H54 (cell line): Measurements from ENCODE around the gene MRGPRF.

Source experiments
- DNase-seq: peaks from one replicate; pipeline ENCODE4 v3.0.0; 2011; ENCODE audit warnings: low spot score, mixed read lengths; ENCODE audit not compliant: insufficient read length
- FAIRE-seq: peaks from 3 replicates; lab custom pipeline; 2011; peaks lifted over from hg19 to GRCh38; lab: Jason Lieb, UNC
- POLR2A ChIP-seq: IDR thresholded peaks from 2 replicates; pipeline ENCODE4 v1.6.1; 2011; ENCODE audit warnings: low read depth, mild to moderate bottlenecking, low read length

MRGPRF gene

DNA sequence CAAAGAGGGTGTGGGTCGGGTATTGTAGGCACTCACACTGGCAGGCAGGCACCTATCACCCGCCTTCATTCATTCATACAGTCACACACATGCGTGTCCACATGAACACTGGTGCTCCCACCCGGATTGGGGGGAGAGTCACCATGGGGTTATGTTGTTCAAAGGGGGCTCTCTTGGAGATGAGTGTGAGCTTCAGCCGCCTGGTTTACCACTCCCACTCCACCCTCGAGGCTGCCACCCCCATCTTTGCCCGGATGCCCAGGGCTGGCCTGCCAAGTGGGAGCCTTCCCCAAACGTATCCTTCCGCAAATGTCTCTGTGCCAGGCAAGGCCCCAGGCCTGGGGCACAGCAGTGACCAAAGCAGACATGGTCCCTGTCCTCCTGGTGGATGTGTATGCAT lies 54.8 kb downstream of the MRGPRF start:
- DNase-seq, result no peak
- no peak for TF ChIP-seq POLR2A
- no peak for FAIRE-seq

DNA sequence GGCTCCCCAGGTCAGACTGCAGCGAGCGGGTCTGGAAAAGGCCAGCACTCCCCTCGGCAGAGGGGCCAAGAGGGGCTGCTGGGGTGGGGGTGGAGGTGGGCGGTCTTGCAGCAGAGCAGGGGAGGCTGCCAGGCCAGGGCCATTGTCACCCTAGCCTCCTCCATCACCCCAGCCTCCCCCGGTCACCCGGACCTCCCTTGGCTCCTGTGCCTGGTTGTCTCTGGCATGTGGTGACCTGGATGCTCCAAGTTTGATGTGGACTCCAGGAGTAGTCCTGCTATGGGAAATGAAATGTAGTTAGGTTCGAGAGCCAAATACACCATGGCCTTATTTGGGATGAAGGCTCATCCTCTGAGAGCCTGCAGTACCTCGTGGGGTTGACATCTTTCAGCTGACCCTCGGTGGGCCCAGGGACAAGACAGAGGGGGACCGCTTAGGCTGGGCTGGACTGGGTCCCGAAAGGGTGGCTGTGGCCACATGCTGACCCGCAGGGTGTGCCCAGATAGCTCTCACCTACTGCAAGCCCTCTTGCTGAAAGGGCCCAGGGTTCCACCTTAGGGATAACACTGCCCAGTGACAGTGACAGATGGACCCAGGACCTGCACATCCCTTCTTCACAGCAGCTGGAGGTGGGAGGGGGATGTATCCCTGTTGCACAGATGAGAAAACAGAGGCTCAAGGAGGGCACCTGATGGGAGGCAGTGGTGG lies 56.3 kb downstream of the MRGPRF start:
- FAIRE-seq, result no peak
- TF ChIP-seq POLR2A, result no peak
- DNase-seq, result no peak

DNA sequence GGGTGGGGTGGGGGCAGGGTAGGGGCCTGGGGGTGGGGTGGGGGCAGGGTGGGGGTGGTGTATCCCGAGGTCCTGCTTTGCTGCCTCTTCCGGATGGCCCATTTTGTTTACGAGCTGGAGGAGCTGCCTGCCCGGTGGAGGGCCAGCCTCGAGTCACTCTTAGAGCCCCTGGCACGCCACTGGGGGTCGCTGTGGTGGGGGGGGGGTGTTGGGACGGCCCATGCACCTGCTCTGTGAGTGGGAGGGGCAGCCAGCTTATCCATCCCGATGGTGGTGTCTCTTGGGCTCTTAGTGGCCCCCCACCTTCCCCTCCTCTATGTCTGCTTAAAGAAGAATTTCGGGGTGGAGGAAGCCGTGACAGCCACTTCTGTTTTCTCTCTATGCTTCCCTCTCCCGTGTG lies 56.9 kb downstream of the MRGPRF start:
- FAIRE-seq (no peak), DNase-seq (no peak)
- no peak for TF ChIP-seq POLR2A

GRCh38 chr11:68955607-68955958 lies 57.5 kb downstream of the MRGPRF start:
- DNase-seq (no peak), FAIRE-seq (no peak)
- no peak for TF ChIP-seq POLR2A

GRCh38 chr11:68954836-68955606 lies 58.0 kb downstream of the MRGPRF start:
- FAIRE-seq (no peak), DNase-seq (no peak)
- no peak for TF ChIP-seq POLR2A
